GM12878 (cell line): ENCODE measurements around the gene ARHGAP27. TPM values are rescaled to one million over a fixed set of nuclear protein-coding genes. Genes with fewer than 3 reads are reported as not detected.
A peak's percentile ranks its signal among the peaks of the same experiment; 100 is the strongest.

ENCODE experiments used
- ATAC-seq: fragments of 200-7000 bp; cut with Tn5 transposase; 3 replicates; pipeline ENCODE4 v1.9.1; 2020; ENCODE audit warnings: mild to moderate bottlenecking, moderate library complexity
- BruUV-seq: library from RNA; stranded (reverse); fragments of 400-500 nt; replicated peaks from 2 replicates; lab custom pipeline; 2021; lab: Mats Ljungman, UMichigan
- CTCF ChIA-PET: fragments of 300-600 bp; sonication (Branson Sonifier 250); formaldehyde crosslinking; extraction: SDS; loops from one replicate; lab custom pipeline; 2021; ENCODE audit warnings: inconsistent platforms; lab: Yijun Ruan, JAX
- POLR2A ChIA-PET: fragments of 350-600 bp; formaldehyde crosslinking; extraction: SDS; loops from one replicate; lab custom pipeline; 2021; ENCODE audit warnings: inconsistent platforms; lab: Charles Lee
- RAD21 ChIA-PET: fragments of 300-600 bp; sonication (Branson Sonifier 250); formaldehyde crosslinking; loops from one replicate; lab custom pipeline; 2023; ENCODE audit warnings: antibody characterized with exemption; ENCODE audit not compliant: unreplicated experiment; lab: Charles Lee
- SMC1A ChIA-PET: fragments of 300-600 bp; sonication (Branson Sonifier 250); formaldehyde crosslinking; loops from one replicate; lab custom pipeline; 2023; ENCODE audit not compliant: unreplicated experiment, uncharacterized antibody; lab: Charles Lee
- DNase-seq: peaks from one replicate; pipeline ENCODE4 v3.0.0-alpha.2; 2011; ENCODE audit warnings: low read depth, low spot score
- FAIRE-seq: peaks from 3 replicates; lab custom pipeline; 2011; peaks lifted over from hg19 to GRCh38; lab: Jason Lieb, UNC
- H2AFZ ChIP-seq: 2 replicates; pipeline ENCODE4 v1.6.0; 2011; ENCODE audit warnings: low read depth, low read length, control low read depth; ENCODE audit not compliant: control insufficient read depth
- H3K27ac ChIP-seq: 2 replicates; pipeline ENCODE4 v1.5.1; 2011; ENCODE audit warnings: control low read depth; ENCODE audit not compliant: control insufficient read depth, insufficient read depth
- H3K27me3 ChIP-seq, 2 experiments: replicated peaks in 1 of 2; 2 replicates each; pipeline versions ENCODE4 v1.6.0 to v1.6.1; 2011; ENCODE audit warnings: low read length in 1 of 2; ENCODE audit not compliant: control insufficient read depth in 2 of 2, insufficient read depth in 2 of 2
- H3K36me3 ChIP-seq, 2 experiments: 2 replicates each; pipeline ENCODE4 v1.5.1; 2011; ENCODE audit warnings: low read length in 1 of 2; ENCODE audit not compliant: control insufficient read depth in 2 of 2, insufficient read depth in 2 of 2
- H3K4me1 ChIP-seq: 2 replicates; pipeline ENCODE4 v1.6.1; 2011; ENCODE audit warnings: mild to moderate bottlenecking, low read length, moderate library complexity, mixed read lengths; ENCODE audit not compliant: control insufficient read depth, insufficient read depth
- H3K4me2 ChIP-seq: 2 replicates; pipeline ENCODE4 v1.6.0; 2011; ENCODE audit warnings: control low read depth; ENCODE audit not compliant: control insufficient read depth, insufficient read depth
- H3K4me3 ChIP-seq: fragments of 200-600 bp; sonication (generic); 2 replicates; pipeline ENCODE4 v1.5.1; 2016
- H3K79me2 ChIP-seq: 2 replicates; pipeline ENCODE4 v1.6.0; 2011; ENCODE audit warnings: low read length; ENCODE audit not compliant: control insufficient read depth, insufficient read depth
- H3K9ac ChIP-seq: 2 replicates; pipeline ENCODE4 v1.8.0; 2011; ENCODE audit warnings: low read length, control low read depth, mixed read lengths; ENCODE audit not compliant: control insufficient read depth, insufficient read depth
- H3K9me3 ChIP-seq: replicated peaks from 3 replicates; pipeline ENCODE4 v1.5.1; 2011; ENCODE audit warnings: mild to moderate bottlenecking, low read length; ENCODE audit not compliant: control insufficient read depth, insufficient read depth
- H4K20me1 ChIP-seq: 2 replicates; pipeline ENCODE4 v1.6.0; 2011; ENCODE audit not compliant: control insufficient read depth, insufficient read depth
- CREB1 ChIP-seq: IDR thresholded peaks from 2 replicates; pipeline ENCODE4 v1.6.1; 2012; ENCODE audit warnings: low read depth, mild to moderate bottlenecking, inconsistent platforms
- CREM ChIP-seq: IDR thresholded peaks from 2 replicates; pipeline ENCODE4 v1.6.1; 2014; ENCODE audit warnings: antibody characterized with exemption, low read depth
- ZBED1 ChIP-seq: IDR thresholded peaks from 2 replicates; pipeline ENCODE4 v1.6.1; 2016; ENCODE audit warnings: borderline replicate concordance
- WGBS: methylation state at CpG from one replicate; pipeline ENCODE4 v1.1.6; 2016; ENCODE audit warnings: low lambda C conversion rate; ENCODE audit not compliant: insufficient replicate concordance, insufficient coverage; ENCODE audit errors: missing lambda C conversion rate; 5-methylcytosine and 5-hydroxymethylcytosine counted together
- in situ Hi-C: fragments of 300-500 bp; cut with MboI; formaldehyde crosslinking; loops from 9 replicates; pipeline ENCODE4 v1.14.3; 2018; ENCODE audit warnings: mixed read lengths
- intact Hi-C: fragments of 100-400 bp; cut with micrococcal nuclease; formaldehyde crosslinking; loops from one replicate; pipeline ENCODE4 v1.14.2; 2022; ENCODE audit not compliant: unreplicated experiment
- polyA plus RNA-seq, 11 experiments: library from polyadenylated mRNA; depleted of rRNA in 4 of 11; unstranded in 6 of 11; stranded (reverse) in 5 of 11; fragments of >200 nt; fragmentation: Nextera tagmentation in 4 of 11; fragmentation: Illumina TruSeq in 1 of 11; extraction: Ambion mirVana in 4 of 11; extraction: Trizol in 1 of 11; gene quantifications; 1 replicate in 1 of 11; 2 replicates in 10 of 11; pipeline versions ENCODE4 v1.2.1 to v1.2.3, GENCODE V29; 2011 to 2016; ENCODE audit warnings: inconsistent platforms in 2 of 11, missing spikeins in 2 of 11, low read depth in 1 of 11
- total RNA-seq, 4 experiments: library from RNA; depleted of rRNA in 3 of 4; stranded (reverse); fragments of >200 nt in 3 of 4; fragmentation: Illumina TruSeq in 1 of 4; extraction: Trizol in 1 of 4; gene quantifications; 2 replicates each; pipeline versions ENCODE4 v1.2.1 to v1.2.3, GENCODE V29; 2013 to 2021
- TF ChIP-seq, protein P1 (sequence below): fragments of 450-650 bp; IDR thresholded peaks from 2 replicates; pipeline ENCODE4 v1.6.1; 2017; ENCODE audit warnings: mild to moderate bottlenecking, moderate library complexity

Gene ARHGAP27
- total and polyA plus RNA-seq, 10 of the 15 experiments (the other 5 are each of a cell fraction or from before 2014, with no cell fraction given): 0.64 to 45.7 (median 17.7) TPM

- BruUV-seq: no TSS peak
- ChIA-PET POLR2A (interaction anchor here (0.9 to 1.4 kb wide), 6 partner anchors 8 to 104 kb away, joined by 3 to 6 read pairs (median 4); no protein-coding TSS in a partner anchor), RAD21 (interaction anchor here (0.9 to 6.4 kb wide), 9 partner anchors 48 to 162 kb away, joined by 3 to 150 read pairs (median 4); partner anchors contain the start of gene MAP3K14), CTCF (interaction anchor here (1.0 to 15.5 kb wide), 13 partner anchors 22 to 245 kb away, joined by 3 to 291 read pairs (median 5); partner anchors contain the start of genes ACBD4 and MAP3K14), SMC1A (interaction anchor here (0.6 to 12.7 kb wide), 18 partner anchors 8 to 162 kb away, joined by 3 to 184 read pairs (median 4); partner anchors contain the start of gene MAP3K14)
- Histone ChIP-seq H3K4me3 (no peak overlapping the region), H3K79me2 (no peaks in the 10 kb centered on the region), H3K4me2 (peak overlapping the region; percentile 38; the same call in 1 of the 2 replicates), H3K27me3 (no peaks in the 10 kb centered on the region), H3K9ac (no peak overlapping the region), H4K20me1 (no peaks in the 10 kb centered on the region), H3K4me1 (peaks cover 30% of the 10 kb centered on the region), H3K36me3 (no peaks in the 10 kb centered on the region), H3K9me3 (no peaks in the 10 kb centered on the region), H2AFZ (no peak overlapping the region; the same call in 1 of the 2 replicates), H3K27ac (0 out of 2 replicates have a peak overlapping the region, but pooled peaks have one; percentile 2)
- FAIRE-seq (no peak), DNase-seq (no peak), ATAC-seq (no peak)
- WGBS: 54% methylated on average over 8 of the region's 8 CpGs
- intact Hi-C loops (no loop called here), in situ Hi-C loops (no loop called here)
- TF ChIP-seq CREB1: no peak
- 0 out of 2 replicates have a peak, but pooled peaks have one; percentile 19 for TF ChIP-seq CREM
- TF ChIP-seq, protein P1, sequence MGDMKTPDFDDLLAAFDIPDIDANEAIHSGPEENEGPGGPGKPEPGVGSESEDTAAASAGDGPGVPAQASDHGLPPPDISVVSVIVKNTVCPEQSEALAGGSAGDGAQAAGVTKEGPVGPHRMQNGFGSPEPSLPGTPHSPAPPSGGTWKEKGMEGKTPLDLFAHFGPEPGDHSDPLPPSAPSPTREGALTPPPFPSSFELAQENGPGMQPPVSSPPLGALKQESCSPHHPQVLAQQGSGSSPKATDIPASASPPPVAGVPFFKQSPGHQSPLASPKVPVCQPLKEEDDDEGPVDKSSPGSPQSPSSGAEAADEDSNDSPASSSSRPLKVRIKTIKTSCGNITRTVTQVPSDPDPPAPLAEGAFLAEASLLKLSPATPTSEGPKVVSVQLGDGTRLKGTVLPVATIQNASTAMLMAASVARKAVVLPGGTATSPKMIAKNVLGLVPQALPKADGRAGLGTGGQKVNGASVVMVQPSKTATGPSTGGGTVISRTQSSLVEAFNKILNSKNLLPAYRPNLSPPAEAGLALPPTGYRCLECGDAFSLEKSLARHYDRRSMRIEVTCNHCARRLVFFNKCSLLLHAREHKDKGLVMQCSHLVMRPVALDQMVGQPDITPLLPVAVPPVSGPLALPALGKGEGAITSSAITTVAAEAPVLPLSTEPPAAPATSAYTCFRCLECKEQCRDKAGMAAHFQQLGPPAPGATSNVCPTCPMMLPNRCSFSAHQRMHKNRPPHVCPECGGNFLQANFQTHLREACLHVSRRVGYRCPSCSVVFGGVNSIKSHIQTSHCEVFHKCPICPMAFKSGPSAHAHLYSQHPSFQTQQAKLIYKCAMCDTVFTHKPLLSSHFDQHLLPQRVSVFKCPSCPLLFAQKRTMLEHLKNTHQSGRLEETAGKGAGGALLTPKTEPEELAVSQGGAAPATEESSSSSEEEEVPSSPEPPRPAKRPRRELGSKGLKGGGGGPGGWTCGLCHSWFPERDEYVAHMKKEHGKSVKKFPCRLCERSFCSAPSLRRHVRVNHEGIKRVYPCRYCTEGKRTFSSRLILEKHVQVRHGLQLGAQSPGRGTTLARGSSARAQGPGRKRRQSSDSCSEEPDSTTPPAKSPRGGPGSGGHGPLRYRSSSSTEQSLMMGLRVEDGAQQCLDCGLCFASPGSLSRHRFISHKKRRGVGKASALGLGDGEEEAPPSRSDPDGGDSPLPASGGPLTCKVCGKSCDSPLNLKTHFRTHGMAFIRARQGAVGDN: no peak
- TF ChIP-seq ZBED1: no peak
Observed at GRCh38 chr17:45380991-45381390, 51.7 kb downstream of the ARHGAP27 start.
